HG03575 (cell line): ENCODE measurements around the gene NPEPL1.
"Not testable (repeated sequence)": the region's sequence is repeated elsewhere in the genome, so short reads cannot be mapped to it uniquely, and the experiment has no call there.

ENCODE experiments used
- ATAC-seq: cut with Tn5 transposase; IDR thresholded peaks from one replicate; pipeline ENCODE4 v1.9.1; 2021; ENCODE audit not compliant: unreplicated experiment, insufficient number of reproducible peaks, low FRiP score; ENCODE audit errors: extremely low read depth

Gene NPEPL1

GRCh38 chr20:58720890-58721289 lies 28.3 kb downstream of the NPEPL1 start:
- no peak for ATAC-seq

DNA sequence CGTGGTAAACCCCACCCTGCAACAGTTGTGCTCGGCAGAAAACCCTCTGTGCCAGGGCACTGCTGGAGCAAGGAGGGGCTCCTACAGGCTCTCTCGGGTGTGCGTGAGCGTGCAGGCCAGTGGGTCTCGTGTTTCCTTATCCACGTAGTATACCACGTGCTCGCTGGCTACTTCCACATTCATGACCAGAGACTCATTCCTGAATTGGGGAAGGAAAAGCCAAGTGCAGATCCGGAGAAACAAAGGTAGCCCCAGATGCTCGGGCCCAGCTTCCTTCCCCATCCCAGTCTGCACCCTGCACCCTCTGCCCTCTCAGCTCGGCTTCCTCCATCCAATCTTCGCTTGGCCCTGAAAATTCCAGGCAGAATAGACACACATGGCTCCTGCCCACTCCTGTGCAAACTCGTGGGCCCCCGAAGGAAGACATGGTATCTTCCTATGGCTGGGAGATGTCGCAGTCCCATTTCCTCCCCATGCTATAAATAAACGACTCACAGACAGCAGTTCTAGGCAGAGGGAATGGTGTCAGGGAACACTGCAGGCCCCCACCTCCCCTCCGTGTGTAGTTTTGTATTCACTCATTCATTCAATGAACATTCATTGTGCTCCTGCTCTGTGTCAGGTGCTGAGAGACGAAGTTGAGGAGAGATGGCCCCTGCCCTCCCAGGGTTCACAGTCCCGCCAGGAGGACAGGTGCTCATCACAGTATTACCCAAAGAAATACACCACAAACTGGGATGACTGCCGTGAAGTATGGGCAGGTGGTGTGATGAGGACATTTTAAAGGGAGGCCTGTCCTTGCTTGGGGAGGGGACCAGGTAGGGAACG lies 29.6 kb downstream of the NPEPL1 start:
- ATAC-seq, result no peak

DNA sequence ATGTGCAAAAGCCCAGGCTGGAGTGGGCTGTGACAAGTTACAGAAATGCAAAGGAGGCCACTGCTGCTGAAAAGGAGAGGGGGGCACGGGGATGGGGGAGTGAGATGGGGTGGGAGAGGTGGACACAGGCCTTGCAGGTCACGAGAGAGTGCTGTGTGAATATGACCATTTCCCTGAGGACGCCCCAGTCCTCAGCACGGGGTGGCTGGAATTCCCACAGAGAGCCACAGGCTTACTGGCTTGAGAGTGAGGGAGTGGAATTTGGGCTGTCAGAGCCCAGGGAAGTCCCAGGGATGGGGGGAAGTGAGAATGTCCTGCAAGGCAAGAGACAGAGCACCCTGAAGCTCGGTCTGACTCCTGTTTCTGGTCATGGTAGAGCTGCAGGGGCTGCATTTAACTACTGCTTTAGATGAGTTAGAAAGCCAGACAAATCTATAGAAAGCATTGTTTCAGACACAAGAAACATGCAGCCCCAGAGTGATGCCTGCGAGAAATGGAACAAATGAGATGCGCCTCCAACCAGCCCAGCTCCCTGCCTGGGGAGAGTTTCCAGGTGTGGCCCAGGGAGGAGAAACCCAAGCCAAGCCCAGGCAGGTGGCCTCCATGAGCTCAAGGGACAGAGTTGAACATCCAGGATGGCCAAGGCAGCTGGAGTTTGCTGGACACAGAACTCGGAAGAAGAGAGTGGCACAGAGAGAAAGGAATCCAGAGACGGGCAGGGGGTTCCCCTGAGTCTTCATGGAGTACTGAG lies 30.5 kb downstream of the NPEPL1 start:
- ATAC-seq, result no peak

DNA sequence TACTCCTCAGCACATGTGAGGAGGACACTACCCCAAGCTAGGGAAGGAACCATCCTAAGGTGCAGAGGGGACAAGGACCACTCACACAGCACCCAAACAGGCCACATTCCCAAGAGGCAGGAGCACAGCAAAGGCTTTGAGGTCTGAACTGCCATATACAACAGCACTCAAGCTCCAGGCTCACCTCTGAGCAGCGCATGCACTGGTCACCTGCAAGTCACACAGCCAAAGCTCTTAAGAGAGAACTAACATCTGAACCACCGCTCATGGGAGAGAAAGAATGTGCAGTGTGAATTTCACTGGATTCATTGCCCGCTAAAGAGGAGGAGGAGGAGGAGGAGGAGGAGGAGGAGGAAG lies 31.0 kb downstream of the NPEPL1 start:
- ATAC-seq, result no peak

DNA sequence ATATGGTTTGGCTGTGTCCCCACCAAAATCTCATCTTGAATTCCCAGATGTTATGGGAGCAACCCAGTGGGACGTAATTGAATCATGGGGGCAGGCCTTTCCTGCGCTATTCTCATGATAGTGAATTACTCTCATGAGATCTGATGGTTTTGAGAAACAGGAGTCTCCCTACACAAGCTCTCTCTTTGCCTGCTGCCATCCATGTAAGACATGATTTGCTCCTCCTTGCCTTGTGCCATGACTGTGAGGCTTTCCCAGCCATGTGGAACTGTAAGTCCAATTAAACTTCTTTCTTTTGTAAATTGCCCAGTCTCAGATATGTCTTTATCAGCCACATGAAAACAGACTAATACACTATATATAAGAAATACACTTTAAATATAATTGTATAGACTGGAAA lies 33.6 kb downstream of the NPEPL1 start:
- not testable (repeated sequence) for ATAC-seq

GRCh38 chr20:58731192-58731591 lies 38.6 kb downstream of the NPEPL1 start:
- ATAC-seq, result no peak

GRCh38 chr20:58737198-58737597 lies 44.6 kb downstream of the NPEPL1 start:
- ATAC-seq, result no peak

GRCh38 chr20:58740356-58741308 lies 48.0 kb downstream of the NPEPL1 start:
- no peak for ATAC-seq

- ATAC-seq, result no peak
These were observed 48.8 kb downstream of the NPEPL1 start for GRCh38 chr20:58741384-58741783.

DNA sequence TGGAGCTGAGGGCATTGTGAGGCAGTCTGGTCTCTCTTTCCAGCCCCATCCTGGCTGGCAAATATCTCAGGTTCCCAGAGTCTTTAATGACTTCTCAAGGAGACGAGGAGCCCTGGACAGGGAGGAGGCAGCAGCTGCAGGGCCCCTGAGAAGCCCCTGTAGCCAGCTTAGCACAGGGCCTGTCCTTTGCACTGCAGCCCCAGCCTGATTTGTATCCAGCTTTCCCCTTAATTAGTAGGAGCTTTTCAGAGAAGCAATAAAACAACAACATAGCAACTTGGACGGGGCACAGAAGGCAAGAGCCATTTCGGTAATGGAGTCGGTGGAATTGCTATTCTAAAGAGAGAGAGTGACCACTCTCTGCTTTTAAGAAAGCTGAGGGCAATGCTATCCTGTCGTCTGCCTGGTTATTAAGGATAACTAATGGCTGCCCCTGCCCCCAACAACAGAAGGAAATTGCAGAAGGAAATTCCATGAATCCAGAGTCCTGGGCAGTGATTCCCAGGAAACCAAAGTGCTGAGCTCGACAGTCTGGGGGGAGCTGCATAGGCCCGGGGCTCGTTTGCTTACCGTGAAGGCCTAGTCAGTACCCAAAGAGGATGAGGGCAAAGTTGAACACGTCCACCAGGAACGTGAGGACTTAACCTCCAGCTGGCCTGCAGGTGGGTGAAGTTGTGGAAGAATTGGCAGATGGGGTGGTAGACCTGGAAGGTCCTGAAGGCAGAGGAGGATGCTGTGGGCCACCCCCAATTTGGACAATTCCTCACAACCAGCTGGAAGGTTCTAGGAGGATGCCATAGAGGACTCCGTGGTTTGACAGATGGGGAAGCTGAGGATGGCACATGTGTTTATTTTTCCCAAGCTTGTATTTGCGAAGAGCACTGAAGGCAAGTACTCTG lies 50.3 kb downstream of the NPEPL1 start:
- no peak for ATAC-seq

DNA sequence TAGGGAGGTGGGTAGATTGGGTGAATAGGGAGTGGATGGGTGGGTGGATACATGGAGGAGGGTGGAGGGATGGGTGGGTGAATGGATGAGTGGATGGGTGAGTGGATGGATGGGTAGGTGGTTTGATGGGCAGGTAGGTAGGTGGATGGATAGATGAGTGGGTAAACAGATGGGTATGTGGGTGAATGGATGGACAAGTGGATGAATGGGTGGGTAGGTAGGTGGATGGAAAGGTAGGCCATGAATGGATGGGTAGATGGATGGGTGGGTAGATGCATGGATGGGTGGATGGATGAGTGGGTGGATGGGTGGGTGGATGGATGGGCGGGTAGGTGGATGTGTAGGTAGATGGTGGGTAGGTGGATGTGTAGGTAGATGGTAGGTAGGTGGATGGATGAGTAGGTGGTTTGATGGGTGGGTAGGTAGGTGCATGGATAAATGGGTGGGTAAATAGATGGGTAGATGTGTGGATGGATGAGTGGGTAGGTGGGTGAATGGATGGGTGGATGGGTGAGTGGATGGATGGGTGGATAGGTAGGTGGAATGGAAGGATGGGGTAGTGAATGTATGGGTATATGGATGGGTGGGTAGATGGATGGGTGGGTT lies 51.4 kb downstream of the NPEPL1 start:
- ATAC-seq, result no peak

DNA sequence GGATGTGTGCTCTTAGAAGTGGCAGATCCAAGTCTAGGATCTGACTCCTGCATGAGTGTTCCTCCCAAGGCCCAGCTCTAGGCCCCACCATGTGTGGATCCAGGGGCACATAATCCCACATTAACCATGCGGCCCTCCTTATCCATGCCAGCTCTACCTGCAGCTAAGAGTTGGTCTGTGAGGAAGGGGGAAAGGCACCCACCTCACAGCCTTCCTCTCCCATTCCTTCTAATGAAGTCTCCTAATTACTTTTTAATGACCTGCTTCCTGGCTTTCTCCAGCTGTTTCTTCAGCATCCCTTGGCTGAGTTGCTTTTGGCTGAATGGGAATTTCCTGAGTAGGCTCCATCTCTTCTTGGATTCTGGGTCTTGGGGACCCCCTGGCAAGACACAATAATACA lies 52.2 kb downstream of the NPEPL1 start:
- ATAC-seq, result no peak

DNA sequence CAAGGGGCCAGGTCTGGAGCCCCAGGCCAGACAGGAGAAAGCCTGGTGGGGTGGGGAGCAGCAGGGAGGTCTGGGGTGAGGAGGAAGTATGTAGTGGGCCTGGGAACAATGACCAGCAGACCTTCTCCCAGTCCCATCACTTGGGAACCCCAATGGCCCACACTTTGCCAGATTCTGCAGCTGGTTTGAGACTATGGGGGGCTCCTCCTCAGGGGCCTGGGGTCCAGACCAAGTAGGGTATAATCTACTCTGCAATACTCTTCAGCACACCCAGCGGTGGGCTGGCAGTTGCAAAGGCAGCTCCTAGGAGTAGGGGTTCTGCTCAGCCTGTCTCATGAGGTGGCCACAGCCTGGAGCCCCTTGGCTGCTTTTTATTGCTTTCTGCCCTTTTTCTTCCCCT lies 52.8 kb downstream of the NPEPL1 start:
- ATAC-seq, result no peak

DNA sequence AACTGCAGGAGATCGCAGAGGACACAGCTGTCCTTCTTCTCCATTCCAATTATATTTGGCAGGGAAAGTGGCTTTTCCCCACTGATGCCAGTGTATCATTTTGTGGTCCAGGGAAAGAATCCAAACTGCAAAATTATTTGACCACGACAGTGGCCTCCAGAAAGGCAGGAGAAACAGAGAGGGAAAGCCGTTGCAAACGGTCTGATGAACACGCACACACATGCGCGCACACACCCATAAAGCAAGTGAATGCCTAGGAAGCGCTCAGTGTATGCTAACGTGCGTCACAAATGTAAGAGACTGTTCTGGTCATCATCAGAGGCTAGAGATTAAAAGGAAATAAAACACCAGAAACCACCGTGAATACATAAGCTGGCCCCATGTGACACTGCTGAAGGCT lies 54.0 kb downstream of the NPEPL1 start:
- ATAC-seq, result no peak

DNA sequence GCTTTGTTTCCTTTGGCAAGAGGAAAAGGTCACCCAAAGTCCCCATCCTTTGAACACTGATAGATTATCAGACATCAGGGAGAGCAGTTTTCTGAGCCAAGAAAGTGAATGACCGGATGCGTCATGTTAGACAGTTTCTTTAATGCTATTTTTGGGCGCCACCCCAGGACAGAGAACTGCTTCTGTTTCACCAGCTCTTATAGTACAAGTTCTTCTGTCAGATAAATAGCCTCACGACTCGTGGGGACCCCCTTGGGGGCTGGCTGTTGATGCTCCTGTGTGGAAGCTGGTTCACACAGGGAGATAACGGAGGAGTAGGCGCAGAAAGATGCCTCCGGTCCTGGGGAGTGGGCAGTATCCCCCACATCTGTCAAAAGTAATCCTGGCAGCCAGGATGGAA lies 54.6 kb downstream of the NPEPL1 start:
- no peak for ATAC-seq

GRCh38 chr20:58748618-58749017 lies 56.0 kb downstream of the NPEPL1 start:
- no peak for ATAC-seq

DNA sequence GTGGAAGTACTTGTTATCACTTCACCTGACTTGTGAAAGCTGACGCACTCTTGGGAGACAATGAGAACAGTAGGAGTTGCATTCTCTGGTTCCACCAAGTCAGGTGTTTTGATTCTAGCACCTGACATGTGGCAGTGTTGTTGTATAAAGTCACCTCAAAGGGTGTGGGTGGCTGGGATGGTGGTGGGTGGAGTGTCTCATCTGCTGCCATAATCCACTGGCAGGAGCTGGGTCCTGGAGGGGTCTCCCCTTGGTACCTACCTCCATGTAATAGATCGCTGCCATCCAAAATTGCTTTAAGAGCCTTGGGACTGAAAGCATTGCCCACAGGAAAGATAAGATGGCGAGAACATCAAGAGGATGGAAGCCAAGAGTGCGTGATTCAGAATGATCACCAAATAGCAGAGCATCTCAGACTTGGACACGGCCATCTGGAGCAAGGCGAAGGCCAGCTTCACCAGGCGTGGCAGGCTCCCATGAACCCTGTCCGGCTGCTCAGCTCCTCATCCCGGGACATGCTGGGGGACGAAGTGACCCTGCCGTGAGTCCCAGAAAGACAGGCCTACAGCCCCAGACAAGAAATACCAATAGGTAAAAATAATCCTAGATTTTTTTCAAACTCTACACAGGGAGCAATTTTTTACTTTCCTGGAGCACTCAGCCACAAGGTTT lies 56.6 kb downstream of the NPEPL1 start:
- no peak for ATAC-seq

DNA sequence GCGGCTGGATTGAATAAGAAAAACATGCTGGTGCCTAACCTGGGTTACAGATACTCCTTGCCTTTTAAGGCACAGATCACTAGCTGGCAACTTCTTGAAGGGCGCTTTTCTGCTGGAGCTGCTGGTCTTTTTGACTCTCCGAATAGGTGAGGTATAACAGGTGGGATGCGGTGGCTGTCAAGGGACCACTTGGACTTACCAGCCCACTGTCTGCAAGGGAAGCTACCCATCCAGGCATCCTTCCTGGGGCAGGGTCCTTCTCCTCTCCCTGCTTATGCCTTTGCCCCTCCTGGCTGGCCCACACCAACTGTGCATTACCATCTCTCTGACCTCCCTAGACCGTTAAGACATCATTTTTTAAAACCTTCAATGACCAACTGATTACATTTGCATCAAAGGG lies 57.4 kb downstream of the NPEPL1 start:
- ATAC-seq, result no peak
